CD14-positive monocyte (primary cell): ENCODE results near the gene ITGB1BP1. TPM values are rescaled to one million over a fixed set of nuclear protein-coding genes. Genes with fewer than 3 reads are reported as not detected.

Experiments
- DNase-seq, 3 donors: peaks; one replicate each; pipeline ENCODE4 v3.0.0-alpha.2; 2011 to 2022
- H2AFZ ChIP-seq: 2 replicates; pipeline ENCODE4 v1.6.0; 2012; ENCODE audit warnings: mild to moderate bottlenecking, low read depth, low read length, inconsistent platforms; ENCODE audit not compliant: insufficient read depth, poor library complexity, severe bottlenecking
- H3K27ac ChIP-seq, 2 donors: 1 replicate in 1 of 2; 2 replicates in 1 of 2; pipeline ENCODE4 v1.5.1; 2012 to 2013; ENCODE audit warnings: low read length in 2 of 2, control low read depth in 1 of 2, inconsistent platforms in 1 of 2, low read depth in 1 of 2, mild to moderate bottlenecking in 1 of 2
- H3K27me3 ChIP-seq, 2 donors: one replicate each; pipeline versions ENCODE4 v1.6.0 to v1.6.1; 2011 to 2013; ENCODE audit warnings: low read length in 2 of 2; ENCODE audit not compliant: control insufficient read depth in 2 of 2, insufficient read depth in 2 of 2
- H3K36me3 ChIP-seq, 2 donors: replicated peaks in 1 of 2; 1 replicate in 1 of 2; 2 replicates in 1 of 2; pipeline versions ENCODE4 v1.5.1 to v1.6.1; 2012 to 2013; ENCODE audit warnings: low read length in 2 of 2, control low read depth in 1 of 2, inconsistent platforms in 1 of 2, mild to moderate bottlenecking in 1 of 2; ENCODE audit not compliant: insufficient read depth in 2 of 2, control insufficient read depth in 1 of 2
- H3K4me1 ChIP-seq, 2 donors: 1 replicate in 1 of 2; 2 replicates in 1 of 2; pipeline versions ENCODE4 v1.5.1 to v1.6.1; 2012 to 2013; ENCODE audit warnings: low read length in 2 of 2, control low read depth in 1 of 2, inconsistent platforms in 1 of 2, mild to moderate bottlenecking in 1 of 2, moderate library complexity in 1 of 2; ENCODE audit not compliant: insufficient read depth in 2 of 2, control insufficient read depth in 1 of 2
- H3K4me2 ChIP-seq: replicated peaks from 2 replicates; pipeline ENCODE3; 2012; ENCODE audit warnings: low read length, moderate library complexity, mild to moderate bottlenecking; ENCODE audit not compliant: poor library complexity, severe bottlenecking; ENCODE audit errors: extremely low read depth
- H3K4me3 ChIP-seq, 3 experiments: fragments of 200-600 bp in 1 of 3; sonication (generic) in 1 of 3; replicated peaks in 1 of 3; 1 replicate in 2 of 3; 2 replicates in 1 of 3; pipeline ENCODE4 v1.5.1; 2011 to 2013; ENCODE audit warnings: low read length in 3 of 3, mild to moderate bottlenecking in 3 of 3, control low read depth in 2 of 3, low read depth in 2 of 3, inconsistent platforms in 1 of 3, moderate library complexity in 1 of 3
- H3K79me2 ChIP-seq: 2 replicates; pipeline ENCODE4 v1.6.0; 2012; ENCODE audit warnings: mild to moderate bottlenecking, control low read depth, inconsistent platforms, low read length, moderate library complexity; ENCODE audit not compliant: insufficient read depth
- H3K9ac ChIP-seq: 2 replicates; pipeline ENCODE4 v1.6.0; 2017; ENCODE audit warnings: low read length, mild to moderate bottlenecking; ENCODE audit not compliant: insufficient read depth, poor library complexity, severe bottlenecking
- H3K9me3 ChIP-seq, 2 donors: replicated peaks in 1 of 2; 1 replicate in 1 of 2; 2 replicates in 1 of 2; pipeline versions ENCODE4 v1.5.1 to v1.6.1; 2012 to 2013; ENCODE audit warnings: low read length in 2 of 2, control low read depth in 1 of 2; ENCODE audit not compliant: control insufficient read depth in 1 of 2, insufficient read depth in 1 of 2
- H4K20me1 ChIP-seq: 2 replicates; pipeline ENCODE4 v1.6.0; 2012; ENCODE audit warnings: mild to moderate bottlenecking, low read length, control low read depth, moderate library complexity; ENCODE audit not compliant: insufficient read depth
- H3K27ac Mint-ChIP-seq, 7 donors: one replicate each; pipeline ENCODE4 v1.8.0; 2020; ENCODE audit warnings: mild to moderate bottlenecking in 7 of 7, mixed read lengths in 7 of 7, moderate library complexity in 6 of 7, inconsistent platforms in 2 of 7
- H3K27me3 Mint-ChIP-seq, 3 donors: one replicate each; pipeline ENCODE4 v1.8.0; 2021 to 2022; ENCODE audit warnings: low read depth in 3 of 3, mild to moderate bottlenecking in 3 of 3, mixed read lengths in 3 of 3, moderate library complexity in 3 of 3, inconsistent platforms in 1 of 3
- H3K36me3 Mint-ChIP-seq, 2 donors: one replicate each; pipeline ENCODE4 v1.8.0; 2020; ENCODE audit warnings: mixed read lengths in 2 of 2, inconsistent platforms in 1 of 2, mild to moderate bottlenecking in 1 of 2
- H3K4me1 Mint-ChIP-seq: one replicate; pipeline ENCODE4 v1.8.0; 2020; ENCODE audit warnings: mild to moderate bottlenecking, mixed read lengths
- H3K4me3 Mint-ChIP-seq, 2 donors: one replicate each; pipeline ENCODE4 v1.8.0; 2020; ENCODE audit warnings: mild to moderate bottlenecking in 2 of 2, mixed read lengths in 2 of 2, moderate library complexity in 1 of 2
- H3K9me3 Mint-ChIP-seq, 7 donors: one replicate each; pipeline ENCODE4 v1.8.0; 2020 to 2022; ENCODE audit warnings: mixed read lengths in 7 of 7, mild to moderate bottlenecking in 6 of 7, moderate library complexity in 6 of 7, inconsistent platforms in 2 of 7
- WGBS: methylation state at CpG from one replicate; pipeline ENCODE4 v1.1.5; 2013; ENCODE audit warnings: missing lambda C conversion rate; ENCODE audit not compliant: insufficient coverage; 5-methylcytosine and 5-hydroxymethylcytosine counted together
- intact Hi-C, 2 donors: fragments of 100-400 bp; cut with micrococcal nuclease; formaldehyde crosslinking; loops; one replicate each; pipeline versions ENCODE4 v1.15.0 to v1.15.1; 2023
- polyA plus RNA-seq, 3 donors: library from polyadenylated mRNA; depleted of rRNA in 1 of 3; unstranded in 2 of 3; stranded (reverse) in 1 of 3; fragments of 300-500 nt in 2 of 3; fragments of >200 nt in 1 of 3; fragmentation: Illumina TruSeq in 2 of 3; gene quantifications; 1 replicate in 2 of 3; 2 replicates in 1 of 3; pipeline ENCODE4 v1.2.3, GENCODE V29; 2012 to 2021
- TF ChIP-seq, protein P1 (sequence below): fragments of 200-600 bp; IDR thresholded peaks from one replicate; pipeline ENCODE4 v1.8.0; 2022; ENCODE audit warnings: antibody characterized with exemption, mild to moderate bottlenecking

The ITGB1BP1 gene
- polyA plus RNA-seq, 3 donors = 38.5 to 125 (median 116) TPM

DNA sequence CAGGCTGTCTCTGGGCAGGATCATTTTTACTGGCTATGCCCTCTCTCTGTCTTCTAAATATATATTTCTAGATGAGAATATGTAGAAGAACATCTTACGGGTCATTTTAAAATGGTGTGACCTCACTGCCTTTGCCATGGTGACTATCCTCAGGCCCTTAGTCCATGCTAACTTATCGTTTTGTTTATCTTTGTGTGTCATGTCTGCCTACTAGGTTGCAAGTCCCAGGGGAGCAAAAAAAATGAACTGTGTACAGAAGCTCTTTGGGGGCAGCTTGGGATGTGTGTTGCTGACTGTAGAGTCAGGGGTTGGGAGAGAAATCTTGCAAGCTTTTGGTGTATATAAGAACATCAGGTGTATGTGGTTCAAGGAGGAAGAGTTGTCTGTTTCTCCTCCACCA is 11.2 kb upstream of the ITGB1BP1 start:
- Histone ChIP-seq H3K9ac (no peak overlapping the region), H3K79me2 (no peaks in the 10 kb centered on the region), H2AFZ (no peak overlapping the region), H3K4me2 (no peak overlapping the region), H3K4me3 (no peak overlapping the region), H3K27me3 (no peaks in the 10 kb centered on the region), H3K4me1 (no peaks in the 10 kb centered on the region), H3K36me3 (peaks cover 78 to 96% of the 10 kb centered on the region in 2 donors), H3K9me3 (no peaks in the 10 kb centered on the region), H3K27ac (no peak overlapping the region), H4K20me1 (no peaks in the 10 kb centered on the region)
- Mint-ChIP-seq H3K4me1 (no peaks in the 10 kb centered on the region), H3K9me3 (no peaks in the 10 kb centered on the region), H3K27me3 (no peaks in the 10 kb centered on the region), H3K27ac (peak overlapping the region in 1 of 7 donors; percentile 52), H3K4me3 (no peak overlapping the region), H3K36me3 (peaks cover 76 to 88% of the 10 kb centered on the region in 2 donors)
- TF ChIP-seq, protein P1, sequence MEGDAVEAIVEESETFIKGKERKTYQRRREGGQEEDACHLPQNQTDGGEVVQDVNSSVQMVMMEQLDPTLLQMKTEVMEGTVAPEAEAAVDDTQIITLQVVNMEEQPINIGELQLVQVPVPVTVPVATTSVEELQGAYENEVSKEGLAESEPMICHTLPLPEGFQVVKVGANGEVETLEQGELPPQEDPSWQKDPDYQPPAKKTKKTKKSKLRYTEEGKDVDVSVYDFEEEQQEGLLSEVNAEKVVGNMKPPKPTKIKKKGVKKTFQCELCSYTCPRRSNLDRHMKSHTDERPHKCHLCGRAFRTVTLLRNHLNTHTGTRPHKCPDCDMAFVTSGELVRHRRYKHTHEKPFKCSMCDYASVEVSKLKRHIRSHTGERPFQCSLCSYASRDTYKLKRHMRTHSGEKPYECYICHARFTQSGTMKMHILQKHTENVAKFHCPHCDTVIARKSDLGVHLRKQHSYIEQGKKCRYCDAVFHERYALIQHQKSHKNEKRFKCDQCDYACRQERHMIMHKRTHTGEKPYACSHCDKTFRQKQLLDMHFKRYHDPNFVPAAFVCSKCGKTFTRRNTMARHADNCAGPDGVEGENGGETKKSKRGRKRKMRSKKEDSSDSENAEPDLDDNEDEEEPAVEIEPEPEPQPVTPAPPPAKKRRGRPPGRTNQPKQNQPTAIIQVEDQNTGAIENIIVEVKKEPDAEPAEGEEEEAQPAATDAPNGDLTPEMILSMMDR = no peak
- intact Hi-C loops = no loop called here
- DNase-seq = no peak
- 88% methylated on average over 1 of the region's 2 CpGs for WGBS

DNA sequence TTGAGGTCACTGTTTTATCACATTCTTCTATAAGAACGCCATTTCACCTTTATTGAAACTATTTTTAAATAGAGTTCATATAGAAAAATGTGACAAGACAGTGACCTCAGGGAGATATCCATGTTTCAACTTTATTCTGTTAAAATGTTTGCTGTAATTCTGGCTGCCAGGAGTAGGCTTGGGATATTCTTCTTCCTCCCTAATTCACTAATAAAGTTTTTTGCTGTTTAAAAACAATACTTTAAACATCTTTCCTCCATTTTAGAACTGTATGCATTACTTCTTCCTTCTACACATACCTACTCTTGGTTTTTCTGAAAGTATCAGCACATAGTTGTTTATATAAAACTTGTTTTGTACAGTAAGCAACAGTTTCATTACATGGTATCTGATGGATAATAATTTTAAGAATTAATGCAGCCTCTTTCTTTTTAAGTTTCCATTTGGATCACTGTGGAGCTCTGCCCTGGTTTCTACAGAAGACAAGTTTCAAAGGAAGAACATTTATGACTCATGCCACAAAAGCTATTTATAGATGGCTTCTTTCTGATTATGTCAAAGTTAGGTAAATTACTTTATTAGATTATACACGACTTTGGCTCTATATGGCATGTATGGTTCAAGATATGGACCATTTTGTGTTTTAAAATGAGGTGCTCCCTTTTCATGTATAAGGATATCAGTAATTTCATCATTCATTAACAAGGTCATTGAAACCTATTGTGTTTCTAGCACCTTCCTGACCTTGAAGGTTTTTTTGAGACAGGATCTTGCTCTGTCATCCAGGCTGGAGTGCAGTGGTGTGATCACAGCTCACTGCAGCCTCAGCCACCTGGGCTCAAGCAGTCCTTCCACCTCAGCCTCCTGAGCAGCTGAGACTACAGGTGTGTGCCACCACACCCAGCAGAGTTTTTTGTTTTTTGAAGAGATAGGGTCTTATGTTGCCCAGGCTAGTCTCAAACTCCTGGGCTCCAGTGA is 7.3 kb upstream of the ITGB1BP1 start:
- Histone ChIP-seq H3K4me3 (no peak overlapping the region), H3K9me3 (no peaks in the 10 kb centered on the region), H4K20me1 (no peaks in the 10 kb centered on the region), H3K9ac (no peak overlapping the region), H3K27me3 (no peaks in the 10 kb centered on the region), H3K27ac (no peak overlapping the region), H3K36me3 (peaks cover 57 to 74% of the 10 kb centered on the region in 2 donors), H3K4me2 (no peak overlapping the region), H3K79me2 (peaks cover 15% of the 10 kb centered on the region), H3K4me1 (no peaks in the 10 kb centered on the region), H2AFZ (no peak overlapping the region)
- peaks cover 55 to 61% of the 10 kb centered on the region in 2 donors for H3K36me3 Mint-ChIP-seq
- no peaks in the 10 kb centered on the region for H3K9me3 Mint-ChIP-seq
- no peaks in the 10 kb centered on the region for H3K27me3 Mint-ChIP-seq
- H3K4me1 Mint-ChIP-seq = no peaks in the 10 kb centered on the region
- TF ChIP-seq, protein P1 = no peak
- no peak for DNase-seq
- H3K27ac Mint-ChIP-seq = peak overlapping the region in 2 of 7 donors; percentile 45 to 51
- intact Hi-C loops = no loop called here
- H3K4me3 Mint-ChIP-seq = no peak overlapping the region
- WGBS = no CpG with 5 or more reads among the region's 2 CpGs
